ENCODE results near the gene ACAN.

Gene ACAN
- long read RNA-seq, partial matches to known transcripts: 0 of 1 reads
- long read RNA-seq, other reads (novel, unspliced or antisense): 1 of 1 reads

DNA sequence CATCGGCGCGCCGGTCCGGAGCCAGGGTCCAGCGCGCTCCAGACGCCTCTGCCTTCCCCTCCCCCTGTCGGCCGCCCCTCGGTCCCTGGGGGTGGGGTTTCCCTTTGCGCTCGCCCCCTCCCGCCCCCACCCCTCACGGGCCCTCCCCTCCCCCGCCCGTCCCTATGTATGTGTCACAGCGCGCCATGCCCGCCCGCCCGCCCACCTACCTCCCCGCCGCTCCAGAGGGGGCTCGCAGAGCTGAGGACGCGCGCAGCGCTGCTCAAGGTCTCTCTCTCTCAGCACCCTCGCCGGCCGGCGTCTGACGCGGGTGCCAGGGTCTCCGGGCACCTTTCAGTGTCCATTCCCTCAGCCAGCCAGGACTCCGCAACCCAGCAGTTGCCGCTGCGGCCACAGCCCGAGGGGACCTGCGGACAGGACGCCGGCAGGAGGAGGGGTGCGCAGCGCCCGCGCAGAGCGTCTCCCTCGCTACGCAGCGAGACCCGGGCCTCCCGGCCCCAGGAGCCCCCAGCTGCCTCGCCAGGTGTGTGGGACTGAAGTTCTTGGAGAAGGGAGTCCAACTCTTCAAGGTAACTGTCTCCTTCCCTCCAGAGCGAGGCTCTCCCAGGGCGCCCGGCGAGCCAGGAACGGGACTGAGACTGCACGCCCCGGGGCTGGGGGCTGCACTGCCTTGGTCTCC is at the start of gene ACAN:
ACAN (plus strand) TSS at position 196 of the 679 bp plus-strand sequence. CDS start 32,771 bp downstream, outside the sequence.
- Histone ChIP-seq H3K27ac (replicated peaks) (no peak within 1 kb of the TSS), H3K27me3 (ENCODE audit: insufficient read depth, poor library complexity, severe bottlenecking) (peaks cover 45% of the 10 kb centered on the region), H3K4me3 (replicated peaks; ENCODE audit: insufficient read depth, low read length) (no peak within 1 kb of the TSS)
- DNase-seq (ENCODE audit: low read depth in 1 of 2, low spot score in 1 of 2): no peak
- TF ChIP-seq GABPA (IDR thresholded peaks at IDR 0.05; ENCODE audit: low read depth): no peak
- TF ChIP-seq, protein P1, sequence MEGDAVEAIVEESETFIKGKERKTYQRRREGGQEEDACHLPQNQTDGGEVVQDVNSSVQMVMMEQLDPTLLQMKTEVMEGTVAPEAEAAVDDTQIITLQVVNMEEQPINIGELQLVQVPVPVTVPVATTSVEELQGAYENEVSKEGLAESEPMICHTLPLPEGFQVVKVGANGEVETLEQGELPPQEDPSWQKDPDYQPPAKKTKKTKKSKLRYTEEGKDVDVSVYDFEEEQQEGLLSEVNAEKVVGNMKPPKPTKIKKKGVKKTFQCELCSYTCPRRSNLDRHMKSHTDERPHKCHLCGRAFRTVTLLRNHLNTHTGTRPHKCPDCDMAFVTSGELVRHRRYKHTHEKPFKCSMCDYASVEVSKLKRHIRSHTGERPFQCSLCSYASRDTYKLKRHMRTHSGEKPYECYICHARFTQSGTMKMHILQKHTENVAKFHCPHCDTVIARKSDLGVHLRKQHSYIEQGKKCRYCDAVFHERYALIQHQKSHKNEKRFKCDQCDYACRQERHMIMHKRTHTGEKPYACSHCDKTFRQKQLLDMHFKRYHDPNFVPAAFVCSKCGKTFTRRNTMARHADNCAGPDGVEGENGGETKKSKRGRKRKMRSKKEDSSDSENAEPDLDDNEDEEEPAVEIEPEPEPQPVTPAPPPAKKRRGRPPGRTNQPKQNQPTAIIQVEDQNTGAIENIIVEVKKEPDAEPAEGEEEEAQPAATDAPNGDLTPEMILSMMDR (IDR thresholded peaks at IDR 0.05; ENCODE audit: insufficient read depth, low read length): no peak
- no peak for TF ChIP-seq POLR2AphosphoS5 (IDR thresholded peaks at IDR 0.05; ENCODE audit: low read depth)
- TF ChIP-seq SPI1 (IDR thresholded peaks at IDR 0.05; ENCODE audit: borderline replicate concordance, low read depth): no peak
- TF ChIP-seq REST (IDR thresholded peaks at IDR 0.05; ENCODE audit: insufficient replicate concordance, low read depth): no peak

GRCh38 chr15:88756521-88756920 is 46.7 kb upstream of the ACAN start:
- Histone ChIP-seq H3K4me3 (replicated peaks; ENCODE audit: insufficient read depth, low read length) (no peak overlapping the region), H3K27me3 (ENCODE audit: insufficient read depth, poor library complexity, severe bottlenecking) (no peaks in the 10 kb centered on the region), H3K27ac (replicated peaks) (no peak overlapping the region)
- DNase-seq (ENCODE audit: low read depth in 1 of 2, low spot score in 1 of 2): no peak
- TF ChIP-seq GABPA (IDR thresholded peaks at IDR 0.05; ENCODE audit: low read depth): no peak
- TF ChIP-seq REST (IDR thresholded peaks at IDR 0.05; ENCODE audit: insufficient replicate concordance, low read depth): no peak
- TF ChIP-seq, protein P1 (IDR thresholded peaks at IDR 0.05; ENCODE audit: insufficient read depth, low read length): no peak
- TF ChIP-seq SPI1 (IDR thresholded peaks at IDR 0.05; ENCODE audit: borderline replicate concordance, low read depth): no peak
- TF ChIP-seq POLR2AphosphoS5 (IDR thresholded peaks at IDR 0.05; ENCODE audit: low read depth): no peak

- Histone ChIP-seq H3K27ac (replicated peaks) (no peak overlapping the region), H3K4me3 (replicated peaks; ENCODE audit: insufficient read depth, low read length) (no peak overlapping the region), H3K27me3 (ENCODE audit: insufficient read depth, poor library complexity, severe bottlenecking) (no peaks in the 10 kb centered on the region)
- no peak for TF ChIP-seq GABPA (IDR thresholded peaks at IDR 0.05; ENCODE audit: low read depth)
- TF ChIP-seq, protein P1 (IDR thresholded peaks at IDR 0.05; ENCODE audit: insufficient read depth, low read length): no peak
- TF ChIP-seq REST (IDR thresholded peaks at IDR 0.05; ENCODE audit: insufficient replicate concordance, low read depth): no peak
- TF ChIP-seq POLR2AphosphoS5 (IDR thresholded peaks at IDR 0.05; ENCODE audit: low read depth): no peak
- TF ChIP-seq SPI1 (IDR thresholded peaks at IDR 0.05; ENCODE audit: borderline replicate concordance, low read depth): no peak
- DNase-seq (ENCODE audit: low read depth in 1 of 2, low spot score in 1 of 2): no peak
Measured at GRCh38 chr15:88756921-88757320, 46.3 kb upstream of the ACAN start.
